HCT116 (cell line): ENCODE results near the gene BCKDHB. TPM values are rescaled to one million over a fixed set of nuclear protein-coding genes. Genes with fewer than 3 reads are reported as not detected.

ENCODE experiments used
- ATAC-seq: fragments of 200-7000 bp; cut with Tn5 transposase; 2 replicates; pipeline ENCODE4 v1.9.1; 2020; ENCODE audit warnings: mild to moderate bottlenecking, moderate library complexity
- BruUV-seq: library from RNA; stranded (reverse); fragments of 400-500 nt; replicated peaks from 2 replicates; lab custom pipeline; 2021; lab: Mats Ljungman, UMichigan
- CTCF ChIA-PET: fragments of 300-600 bp; sonication (Branson Sonifier 250); formaldehyde crosslinking; loops from one replicate; lab custom pipeline; 2021; ENCODE audit warnings: antibody characterized with exemption; lab: Charles Lee
- POLR2A ChIA-PET: fragments of 300-600, 350-600 bp; sonication (Branson Sonifier 250); formaldehyde crosslinking; loops from one replicate; lab custom pipeline; 2021; ENCODE audit warnings: antibody characterized with exemption; lab: Charles Lee
- RAD21 ChIA-PET, 2 experiments: fragments of 300-600 bp; sonication (Branson Sonifier 250); formaldehyde crosslinking; loops; one replicate each; lab custom pipeline; 2023; ENCODE audit warnings: low total read pairs in 2 of 2; ENCODE audit not compliant: uncharacterized antibody in 2 of 2, unreplicated experiment in 2 of 2, low non-redundant PET in 1 of 2; lab: Charles Lee
- DNase-seq: peaks from one replicate; pipeline ENCODE4 v3.0.0-alpha.2; 2010; ENCODE audit warnings: low read depth, low spot score
- H2AFZ ChIP-seq: fragments of 200-600 bp; shearing (Covaris generic), sonication (generic); 2 replicates; pipeline ENCODE4 v1.6.1; 2017; ENCODE audit warnings: low read depth, mixed run types, mixed read lengths, antibody characterized with exemption, low read length; ENCODE audit not compliant: poor library complexity, severe bottlenecking
- H3K27ac ChIP-seq: 2 replicates; pipeline ENCODE4 v1.5.1; 2012; ENCODE audit warnings: low read depth, low read length
- H3K27me3 ChIP-seq: fragments of 200-600 bp; sonication (generic); 2 replicates; pipeline ENCODE4 v1.6.1; 2016; ENCODE audit warnings: mixed run types, low read length, mixed read lengths; ENCODE audit not compliant: insufficient read depth
- H3K36me3 ChIP-seq, 2 experiments: fragments of 200-500 bp in 1 of 2; fragments of 200-600 bp in 1 of 2; sonication (Bioruptor generic) in 1 of 2; sonication (generic) in 1 of 2; 2 replicates each; pipeline versions ENCODE4 v1.5.1 to v1.6.1; 2014 to 2016; ENCODE audit warnings: low read length in 2 of 2, inconsistent platforms in 1 of 2, mixed read lengths in 1 of 2, mixed run types in 1 of 2; ENCODE audit not compliant: insufficient read depth in 2 of 2, control insufficient read depth in 1 of 2
- H3K4me1 ChIP-seq, 2 experiments: fragments of 200-600 bp in 1 of 2; sonication (generic) in 1 of 2; 2 replicates each; pipeline versions ENCODE4 v1.5.1 to v1.6.1; 2012 to 2017; ENCODE audit warnings: low read length in 2 of 2, inconsistent platforms in 1 of 2, mild to moderate bottlenecking in 1 of 2, mixed read lengths in 1 of 2, mixed run types in 1 of 2, moderate library complexity in 1 of 2; ENCODE audit not compliant: insufficient read depth in 2 of 2, control insufficient read depth in 1 of 2
- H3K4me2 ChIP-seq: fragments of 200-600 bp; sonication (generic); 2 replicates; pipeline ENCODE4 v1.6.1; 2017; ENCODE audit warnings: mixed run types, low read length, mixed read lengths
- H3K4me3 ChIP-seq, 2 experiments: fragments of 200-600 bp in 1 of 2; sonication (generic) in 1 of 2; replicated peaks in 1 of 2; 2 replicates each; pipeline ENCODE4 v1.5.1; 2011 to 2016; ENCODE audit warnings: low read length in 2 of 2, control low read depth in 1 of 2, low read depth in 1 of 2, mild to moderate bottlenecking in 1 of 2, mixed read lengths in 1 of 2, mixed run types in 1 of 2
- H3K79me2 ChIP-seq: fragments of 200-600 bp; sonication (generic); 2 replicates; pipeline ENCODE4 v1.6.1; 2017; ENCODE audit warnings: mild to moderate bottlenecking, mixed run types, low read length, moderate library complexity, mixed read lengths; ENCODE audit not compliant: insufficient read depth
- H3K9ac ChIP-seq: fragments of 200-600 bp; sonication (generic); 2 replicates; pipeline ENCODE4 v1.6.1; 2016; ENCODE audit warnings: low read length, mixed read lengths
- H3K9me2 ChIP-seq: fragments of 200-600 bp; sonication (generic), shearing (Covaris generic); 2 replicates; pipeline ENCODE4 v1.6.1; 2017; ENCODE audit warnings: mixed run types, mild to moderate bottlenecking, moderate library complexity; ENCODE audit not compliant: insufficient read depth
- H3K9me3 ChIP-seq, 2 experiments: fragments of 200-500 bp in 1 of 2; fragments of 200-600 bp in 1 of 2; sonication (Bioruptor generic) in 1 of 2; sonication (generic) in 1 of 2; 2 replicates each; pipeline ENCODE4 v1.6.1; 2014 to 2017; ENCODE audit warnings: low read length in 2 of 2, mixed read lengths in 2 of 2, inconsistent platforms in 1 of 2, low read depth in 1 of 2, mild to moderate bottlenecking in 1 of 2, mixed run types in 1 of 2, moderate library complexity in 1 of 2; ENCODE audit not compliant: control insufficient read depth in 1 of 2, insufficient read depth in 1 of 2
- H4K20me1 ChIP-seq: fragments of 200-600 bp; sonication (generic), shearing (Covaris generic); 2 replicates; pipeline ENCODE4 v1.6.1; 2017; ENCODE audit warnings: mixed run types, mild to moderate bottlenecking, moderate library complexity; ENCODE audit not compliant: insufficient read depth
- ATF3 ChIP-seq: IDR thresholded peaks from 2 replicates; pipeline ENCODE4 v1.6.1; 2012
- CBX3 ChIP-seq: IDR thresholded peaks from 2 replicates; pipeline ENCODE4 v1.6.1; 2012; ENCODE audit warnings: low read depth
- EGR1 ChIP-seq: IDR thresholded peaks from 2 replicates; pipeline ENCODE4 v1.6.1; 2012; ENCODE audit warnings: low read depth
- ELF1 ChIP-seq: IDR thresholded peaks from 2 replicates; pipeline ENCODE4 v1.6.1; 2012; ENCODE audit warnings: low read depth, borderline replicate concordance
- FOSL1 ChIP-seq: IDR thresholded peaks from 2 replicates; pipeline ENCODE4 v1.6.1; 2012; ENCODE audit warnings: low read depth
- JUND ChIP-seq: IDR thresholded peaks from 2 replicates; pipeline ENCODE4 v1.6.1; 2012
- POLR2A ChIP-seq: IDR thresholded peaks from 2 replicates; pipeline ENCODE4 v1.7.0; 2011; ENCODE audit warnings: borderline replicate concordance; ENCODE audit not compliant: insufficient read depth, insufficient read length; ENCODE audit errors: extremely low read depth
- POLR2AphosphoS5 ChIP-seq: IDR thresholded peaks from 2 replicates; pipeline ENCODE4 v1.6.1; 2011; ENCODE audit warnings: mild to moderate bottlenecking, low read depth, low read length, moderate library complexity
- RAD21 ChIP-seq: IDR thresholded peaks from 2 replicates; pipeline ENCODE4 v1.6.1; 2012; ENCODE audit warnings: low read depth, mild to moderate bottlenecking
- REST ChIP-seq: IDR thresholded peaks from 2 replicates; pipeline ENCODE4 v1.6.1; 2012; ENCODE audit warnings: low read depth
- SIN3A ChIP-seq: IDR thresholded peaks from 2 replicates; pipeline ENCODE4 v1.6.1; 2012; ENCODE audit warnings: low read depth
- SP1 ChIP-seq: IDR thresholded peaks from 2 replicates; pipeline ENCODE4 v1.6.1; 2012; ENCODE audit warnings: low read depth
- SRF ChIP-seq: IDR thresholded peaks from 2 replicates; pipeline ENCODE4 v1.6.1; 2012; ENCODE audit warnings: low read depth
- TCF7L2 ChIP-seq: IDR thresholded peaks from 2 replicates; pipeline ENCODE4 v1.7.0; 2011; ENCODE audit warnings: borderline replicate concordance, inconsistent platforms; ENCODE audit not compliant: insufficient read depth, insufficient read length; ENCODE audit errors: extremely low read depth
- ZFX ChIP-seq: fragments of 450-650 bp; IDR thresholded peaks from 2 replicates; pipeline ENCODE4 v1.6.1; 2017
- ZNF274 ChIP-seq: fragments of 200-500 bp; sonication (Bioruptor generic); IDR thresholded peaks from 2 replicates; pipeline ENCODE4 v1.6.1; 2014; ENCODE audit warnings: mild to moderate bottlenecking, low read depth, low read length, inconsistent platforms
- intact Hi-C: fragments of 100-400 bp; cut with micrococcal nuclease; formaldehyde crosslinking; loops from 2 replicates; pipeline ENCODE4 v1.10.0; 2022
- total RNA-seq: library from RNA; stranded (reverse); gene quantifications from one replicate; pipeline ENCODE4 v1.2.1, GENCODE V29; 2021; ENCODE audit not compliant: unreplicated experiment
- TF ChIP-seq, protein P1 (sequence below): IDR thresholded peaks from 2 replicates; pipeline ENCODE4 v1.6.1; 2011; ENCODE audit warnings: mild to moderate bottlenecking, low read length, moderate library complexity; ENCODE audit not compliant: insufficient replicate concordance; ENCODE audit errors: extremely low read depth

The BCKDHB gene
- total RNA-seq, 1 experiment from 2014 or later = 11.2 TPM

- no peaks in the 10 kb centered on the region for H3K36me3 ChIP-seq
- no peaks in the 10 kb centered on the region for H3K4me1 ChIP-seq
- no peak for ATAC-seq
- RAD21 ChIA-PET = no interaction called here
- intact Hi-C loops = no loop called here
- no peak overlapping the region for H2AFZ ChIP-seq
- no peak overlapping the region for H3K9ac ChIP-seq
- H3K9me3 ChIP-seq = no peaks in the 10 kb centered on the region
- BruUV-seq = no TSS peak
- no peak overlapping the region for H3K4me3 ChIP-seq
- H3K79me2 ChIP-seq = no peaks in the 10 kb centered on the region
- H3K27ac ChIP-seq = no peak overlapping the region
- no peaks in the 10 kb centered on the region for H3K27me3 ChIP-seq
- TF ChIP-seq JUND = no peak
- TF ChIP-seq POLR2A = no peak
- no peak for TF ChIP-seq RAD21
- TF ChIP-seq ELF1 = no peak
- no peak for TF ChIP-seq TCF7L2
- no peak for TF ChIP-seq EGR1
- TF ChIP-seq SIN3A = no peak
- TF ChIP-seq POLR2AphosphoS5 = no peak
- no peak for TF ChIP-seq FOSL1
- no peak for TF ChIP-seq SP1
- TF ChIP-seq, all 23 proteins: peak for 0
- no peaks in the 10 kb centered on the region for H4K20me1 ChIP-seq
- ChIA-PET POLR2A (no interaction called here), CTCF (no interaction called here)
- no peak for DNase-seq
- no peak overlapping the region for H3K4me2 ChIP-seq
- H3K9me2 ChIP-seq = no peaks in the 10 kb centered on the region
Measured at GRCh38 chr6:80077067-80077466, 29.4 kb upstream of the BCKDHB start.

DNA sequence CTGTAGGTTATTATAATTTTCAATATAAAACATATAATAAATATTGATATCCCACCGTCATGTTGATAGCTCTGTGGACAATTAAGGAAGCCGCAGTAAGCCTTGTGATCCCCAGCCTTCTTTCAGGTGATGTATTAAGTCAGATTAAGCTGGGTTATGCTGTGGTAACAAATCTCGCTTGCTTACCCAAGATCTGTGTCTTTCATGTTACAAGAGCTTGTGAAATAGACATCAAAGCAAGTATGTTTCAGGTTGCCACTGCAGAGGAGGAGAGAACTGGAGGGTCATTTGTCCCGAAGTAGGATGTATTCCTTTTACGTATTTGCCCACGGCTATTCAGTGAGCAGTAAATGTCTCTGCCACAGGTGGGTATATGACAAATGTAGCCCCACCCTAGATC, 17.8 kb upstream of the BCKDHB start:
- ATAC-seq (no peak), DNase-seq (no peak)
- H3K4me3 ChIP-seq = no peak overlapping the region
- H3K9me2 ChIP-seq = no peaks in the 10 kb centered on the region
- no peaks in the 10 kb centered on the region for H3K27me3 ChIP-seq
- H4K20me1 ChIP-seq = no peaks in the 10 kb centered on the region
- CTCF ChIA-PET = no interaction called here
- H3K79me2 ChIP-seq = no peaks in the 10 kb centered on the region
- no peaks in the 10 kb centered on the region for H3K4me1 ChIP-seq
- H3K9ac ChIP-seq = no peak overlapping the region
- no TSS peak for BruUV-seq
- no peaks in the 10 kb centered on the region for H3K36me3 ChIP-seq
- RAD21 ChIA-PET = no interaction called here
- H3K27ac ChIP-seq = no peak overlapping the region
- intact Hi-C loops = no loop called here
- H2AFZ ChIP-seq = no peak overlapping the region
- POLR2A ChIA-PET = interaction anchor here (0.6 kb wide), 1 partner anchor 69 kb away, joined by 5 read pairs; no protein-coding TSS in a partner anchor
- H3K9me3 ChIP-seq = no peaks in the 10 kb centered on the region
- H3K4me2 ChIP-seq = no peak overlapping the region
- TF ChIP-seq EGR1 (no peak), ZFX (no peak), SIN3A (no peak), REST (no peak), CBX3 (no peak), RAD21 (no peak), SRF (no peak), ZNF274 (no peak), POLR2AphosphoS5 (no peak), POLR2A (no peak), ATF3 (no peak), JUND (no peak), ELF1 (no peak), FOSL1 (no peak)
- TF ChIP-seq, protein P1, sequence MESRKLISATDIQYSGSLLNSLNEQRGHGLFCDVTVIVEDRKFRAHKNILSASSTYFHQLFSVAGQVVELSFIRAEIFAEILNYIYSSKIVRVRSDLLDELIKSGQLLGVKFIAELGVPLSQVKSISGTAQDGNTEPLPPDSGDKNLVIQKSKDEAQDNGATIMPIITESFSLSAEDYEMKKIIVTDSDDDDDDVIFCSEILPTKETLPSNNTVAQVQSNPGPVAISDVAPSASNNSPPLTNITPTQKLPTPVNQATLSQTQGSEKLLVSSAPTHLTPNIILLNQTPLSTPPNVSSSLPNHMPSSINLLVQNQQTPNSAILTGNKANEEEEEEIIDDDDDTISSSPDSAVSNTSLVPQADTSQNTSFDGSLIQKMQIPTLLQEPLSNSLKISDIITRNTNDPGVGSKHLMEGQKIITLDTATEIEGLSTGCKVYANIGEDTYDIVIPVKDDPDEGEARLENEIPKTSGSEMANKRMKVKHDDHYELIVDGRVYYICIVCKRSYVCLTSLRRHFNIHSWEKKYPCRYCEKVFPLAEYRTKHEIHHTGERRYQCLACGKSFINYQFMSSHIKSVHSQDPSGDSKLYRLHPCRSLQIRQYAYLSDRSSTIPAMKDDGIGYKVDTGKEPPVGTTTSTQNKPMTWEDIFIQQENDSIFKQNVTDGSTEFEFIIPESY = no peak
